AG04449 (cell line): ENCODE measurements around the gene ARPIN.
"Not testable (repeated sequence)": the region's sequence is repeated elsewhere in the genome, so short reads cannot be mapped to it uniquely, and the experiment has no call there.

Experiments
- CTCF ChIA-PET: fragments of 350-600 bp; formaldehyde crosslinking; extraction: SDS; loops from one replicate; lab custom pipeline; 2021; ENCODE audit warnings: antibody characterized with exemption; lab: Yijun Ruan, JAX
- POLR2A ChIA-PET: fragments of 400-600, 350-600 bp; formaldehyde crosslinking; extraction: SDS; loops from one replicate; lab custom pipeline; 2020; ENCODE audit warnings: antibody characterized with exemption, inconsistent platforms; lab: Yijun Ruan, JAX
- DNase-seq: peaks from one replicate; pipeline ENCODE4 v3.0.0-alpha.2; 2010; ENCODE audit warnings: low read depth, low spot score
- H3K4me3 ChIP-seq: 2 replicates; pipeline ENCODE4 v1.5.1; 2011; ENCODE audit warnings: low read depth, mild to moderate bottlenecking, control low read depth, low read length
- TF ChIP-seq, protein P1 (sequence below): IDR thresholded peaks from one replicate; pipeline ENCODE4 v1.5.1; 2011; ENCODE audit warnings: mild to moderate bottlenecking, moderate library complexity, low read length, control low read depth, inconsistent platforms; ENCODE audit not compliant: insufficient read depth; ENCODE audit errors: missing control alignments

ARPIN gene

DNA sequence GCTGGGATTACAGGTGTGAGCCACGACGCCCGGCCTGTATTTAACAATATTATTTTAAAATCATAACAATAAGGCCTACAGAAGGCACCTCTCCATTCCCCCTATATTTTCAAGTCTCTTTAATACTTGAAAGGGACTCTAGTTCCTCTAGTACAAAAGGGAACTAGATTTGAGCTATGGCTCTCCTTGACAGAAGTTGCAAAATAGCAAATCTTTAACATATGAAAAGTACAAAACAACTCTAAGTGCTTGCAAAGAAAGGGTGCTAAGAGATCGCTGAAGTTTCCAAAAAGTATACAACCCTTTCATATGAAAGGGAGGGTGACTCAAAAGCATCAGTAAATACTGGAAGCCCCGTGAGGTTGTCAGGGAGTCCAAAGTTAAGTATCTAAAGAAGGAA, 42.7 kb downstream of the ARPIN start:
- TF ChIP-seq, protein P1, sequence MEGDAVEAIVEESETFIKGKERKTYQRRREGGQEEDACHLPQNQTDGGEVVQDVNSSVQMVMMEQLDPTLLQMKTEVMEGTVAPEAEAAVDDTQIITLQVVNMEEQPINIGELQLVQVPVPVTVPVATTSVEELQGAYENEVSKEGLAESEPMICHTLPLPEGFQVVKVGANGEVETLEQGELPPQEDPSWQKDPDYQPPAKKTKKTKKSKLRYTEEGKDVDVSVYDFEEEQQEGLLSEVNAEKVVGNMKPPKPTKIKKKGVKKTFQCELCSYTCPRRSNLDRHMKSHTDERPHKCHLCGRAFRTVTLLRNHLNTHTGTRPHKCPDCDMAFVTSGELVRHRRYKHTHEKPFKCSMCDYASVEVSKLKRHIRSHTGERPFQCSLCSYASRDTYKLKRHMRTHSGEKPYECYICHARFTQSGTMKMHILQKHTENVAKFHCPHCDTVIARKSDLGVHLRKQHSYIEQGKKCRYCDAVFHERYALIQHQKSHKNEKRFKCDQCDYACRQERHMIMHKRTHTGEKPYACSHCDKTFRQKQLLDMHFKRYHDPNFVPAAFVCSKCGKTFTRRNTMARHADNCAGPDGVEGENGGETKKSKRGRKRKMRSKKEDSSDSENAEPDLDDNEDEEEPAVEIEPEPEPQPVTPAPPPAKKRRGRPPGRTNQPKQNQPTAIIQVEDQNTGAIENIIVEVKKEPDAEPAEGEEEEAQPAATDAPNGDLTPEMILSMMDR = no peak
- ChIA-PET POLR2A (no interaction called here), CTCF (interaction anchor here (1.0 to 1.2 kb wide), 2 partner anchors 109 to 129 kb away, joined by 4 to 6 read pairs; no protein-coding TSS in a partner anchor)
- no peak overlapping the region for H3K4me3 ChIP-seq
- DNase-seq = no peak

DNA sequence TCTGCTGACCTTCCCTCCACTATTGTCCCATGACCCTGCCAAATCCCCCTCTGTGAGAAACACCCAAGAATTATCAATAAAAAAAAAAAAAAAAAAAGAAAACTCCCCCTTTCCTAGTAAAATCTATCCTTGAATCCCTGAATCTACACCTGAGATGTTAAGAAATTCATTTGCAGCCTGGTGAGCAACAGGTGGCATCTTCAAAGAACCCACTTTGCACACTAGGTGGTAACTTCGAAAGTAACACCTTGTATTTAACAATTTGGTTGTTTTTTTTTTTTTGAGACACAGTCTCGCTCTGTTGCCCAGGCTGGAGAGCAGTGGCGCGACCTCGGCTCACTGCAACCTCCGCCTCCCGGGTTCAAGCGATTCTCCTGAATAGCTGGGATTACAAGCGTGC, 43.3 kb downstream of the ARPIN start:
- POLR2A ChIA-PET, H3K4me3 ChIP-seq, DNase-seq: not testable (repeated sequence)
- CTCF ChIA-PET = interaction anchor here (1.0 to 1.2 kb wide), 2 partner anchors 109 to 129 kb away, joined by 4 to 6 read pairs; no protein-coding TSS in a partner anchor

DNA sequence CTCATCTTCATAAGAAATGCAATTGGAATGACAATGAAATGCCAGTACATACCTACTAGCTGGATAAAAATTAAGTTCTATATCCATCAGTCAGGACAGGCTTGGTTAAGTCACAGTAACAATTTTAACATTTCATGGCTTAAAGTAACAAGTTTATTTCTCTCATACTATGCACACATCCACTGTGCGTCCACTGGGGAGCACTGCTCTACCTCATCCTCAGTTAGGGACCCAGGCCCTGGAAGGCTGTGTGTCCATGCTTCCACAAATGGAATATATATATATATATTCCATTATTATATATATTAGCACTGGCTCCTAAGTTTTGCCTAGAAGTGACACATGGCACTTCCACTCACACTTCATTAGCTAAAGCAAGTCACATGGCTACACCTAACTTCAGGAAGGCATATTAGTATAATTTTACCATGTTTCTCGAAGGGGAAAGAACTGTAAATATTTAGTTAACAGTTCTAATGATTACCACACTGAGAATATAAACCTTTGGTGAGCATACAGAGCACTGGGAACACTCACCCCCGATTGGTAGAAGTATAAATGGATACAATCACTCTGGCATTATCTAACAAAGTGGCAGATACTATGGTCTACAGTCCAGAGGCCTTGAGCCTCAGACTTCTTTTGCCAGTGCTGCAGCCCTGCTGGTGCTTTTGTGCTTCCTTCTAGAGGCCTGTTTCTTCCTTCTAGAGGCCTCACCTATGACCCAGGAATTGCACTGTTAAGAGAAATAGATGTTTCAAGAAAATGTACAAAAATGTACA, 47.6 kb downstream of the ARPIN start:
- CTCF ChIA-PET = interaction anchor here (0.5 to 10.7 kb wide), 8 partner anchors 10 to 124 kb away, joined by 3 to 147 read pairs (median 4); no protein-coding TSS in a partner anchor
- TF ChIP-seq, protein P1 = no peak
- no peak overlapping the region for H3K4me3 ChIP-seq
- POLR2A ChIA-PET = interaction anchor here (0.9 kb wide), 1 partner anchor 10 kb away, joined by 3 read pairs; no protein-coding TSS in a partner anchor
- DNase-seq = no peak

DNA sequence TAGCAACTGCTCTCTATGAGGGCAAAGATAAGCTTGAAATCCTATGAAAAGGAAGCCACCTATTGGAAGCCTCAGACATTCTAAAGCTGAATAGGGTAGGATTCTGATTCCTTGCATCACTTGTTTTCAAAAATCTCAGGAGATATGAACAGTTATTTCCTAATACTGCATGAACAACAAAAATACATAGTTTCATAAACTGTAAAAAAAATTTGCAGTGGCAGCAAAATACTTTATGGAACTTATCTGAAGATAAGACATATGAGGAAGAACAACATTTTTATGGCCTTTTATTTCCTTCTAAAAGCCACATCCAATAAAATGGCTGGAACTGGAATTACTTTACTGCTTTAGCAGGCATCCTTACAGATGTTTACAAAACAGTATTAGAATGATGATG, 48.8 kb downstream of the ARPIN start:
- TF ChIP-seq, protein P1 = no peak
- no peak for DNase-seq
- ChIA-PET CTCF (interaction anchor here (0.8 to 10.7 kb wide), 10 partner anchors 11 to 123 kb away, joined by 3 to 147 read pairs (median 4); partner anchors contain the start of gene MESP2), POLR2A (interaction anchor here (0.9 kb wide), 1 partner anchor 11 kb away, joined by 3 read pairs; no protein-coding TSS in a partner anchor)
- no peak overlapping the region for H3K4me3 ChIP-seq

DNA sequence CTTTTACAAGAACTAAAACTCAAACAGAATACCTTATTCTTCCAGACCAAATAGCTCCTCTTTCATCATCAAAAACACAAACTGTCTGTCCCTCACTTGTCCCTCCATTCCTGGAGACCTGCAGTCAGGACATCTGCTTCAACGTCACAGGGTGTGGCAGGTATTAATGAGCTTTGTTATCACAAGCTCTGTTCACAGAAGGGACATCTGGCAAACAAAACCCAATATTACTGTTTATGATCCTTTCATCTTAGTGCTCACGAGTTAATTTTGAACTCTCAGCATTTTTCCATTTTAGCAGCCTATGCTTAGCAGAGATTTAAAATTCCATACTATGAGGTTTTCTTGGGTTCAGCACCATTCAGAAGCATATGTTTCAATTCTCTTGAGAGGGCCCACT, 51.9 kb downstream of the ARPIN start:
- DNase-seq = no peak
- POLR2A ChIA-PET = no interaction called here
- TF ChIP-seq, protein P1 = no peak
- CTCF ChIA-PET = interaction anchor here (1.0 to 10.7 kb wide), 7 partner anchors 11 to 100 kb away, joined by 3 to 147 read pairs (median 5); no protein-coding TSS in a partner anchor
- H3K4me3 ChIP-seq = no peak overlapping the region

DNA sequence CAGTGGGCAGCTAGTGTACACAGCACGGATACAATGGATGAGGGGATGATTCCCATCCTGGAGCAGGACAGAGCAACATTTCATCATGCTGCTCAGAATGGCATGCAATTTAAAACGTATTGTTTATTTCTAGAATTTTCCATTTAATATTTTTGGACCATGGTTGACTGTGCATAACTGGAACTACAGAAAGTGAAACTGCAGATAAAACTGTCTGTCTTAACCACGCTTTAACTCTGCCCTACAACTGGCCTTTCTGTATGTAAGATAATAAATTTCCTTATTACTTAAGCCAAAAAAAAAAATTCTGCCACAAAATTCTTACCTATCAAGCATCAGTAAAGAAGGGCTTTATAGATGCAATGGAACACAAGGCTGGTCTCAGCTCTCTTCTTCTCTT, 52.3 kb downstream of the ARPIN start:
- ChIA-PET CTCF (interaction anchor here (1.0 to 10.7 kb wide), 7 partner anchors 11 to 100 kb away, joined by 3 to 147 read pairs (median 5); no protein-coding TSS in a partner anchor), POLR2A (no interaction called here)
- no peak overlapping the region for H3K4me3 ChIP-seq
- DNase-seq = no peak
- TF ChIP-seq, protein P1 = no peak
